CD4-positive, alpha-beta T cell (primary cell): ENCODE measurements around the gene BCAR1. TPM values are rescaled to one million over a fixed set of nuclear protein-coding genes. Genes with fewer than 3 reads are reported as not detected.

Source experiments
- ATAC-seq: fragments of 200-7000 bp; cut with Tn5 transposase; one replicate; pipeline ENCODE4 v1.10.0; 2022; ENCODE audit warnings: mild to moderate bottlenecking; ENCODE audit not compliant: poor library complexity
- CTCF ChIA-PET: fragments of 350-600 bp; sonication (Branson Sonifier 250); formaldehyde crosslinking; loops from one replicate; lab custom pipeline; 2021; ENCODE audit warnings: antibody characterized with exemption, inconsistent platforms; lab: Charles Lee
- POLR2A ChIA-PET: fragments of 350-600 bp; sonication (Branson Sonifier 250); formaldehyde crosslinking; loops from one replicate; lab custom pipeline; 2021; ENCODE audit warnings: antibody characterized with exemption, inconsistent platforms; lab: Charles Lee
- DNase-seq, 14 experiments: peaks; one replicate each; pipeline ENCODE4 v3.0.0-alpha.2; 2013 to 2020; ENCODE audit warnings: mixed read lengths in 2 of 14
- H3K27ac ChIP-seq, 2 donors: one replicate each; pipeline versions ENCODE4 v1.5.1 to v1.7.0; 2013; ENCODE audit warnings: low read length in 2 of 2, low read depth in 1 of 2, mild to moderate bottlenecking in 1 of 2
- H3K27me3 ChIP-seq, 2 experiments: 1 replicate in 1 of 2; 2 replicates in 1 of 2; pipeline versions ENCODE4 v1.6.1 to v1.7.0; 2013; ENCODE audit warnings: low read length in 2 of 2, control low read depth in 1 of 2, mild to moderate bottlenecking in 1 of 2, moderate library complexity in 1 of 2; ENCODE audit not compliant: insufficient read depth in 2 of 2, control insufficient read depth in 1 of 2
- H3K36me3 ChIP-seq: one replicate; pipeline ENCODE4 v1.6.1; 2013; ENCODE audit warnings: low read length, control low read depth; ENCODE audit not compliant: insufficient read depth
- H3K4me1 ChIP-seq: one replicate; pipeline ENCODE4 v1.6.1; 2013; ENCODE audit warnings: low read length, control low read depth; ENCODE audit not compliant: insufficient read depth
- H3K4me3 ChIP-seq: one replicate; pipeline ENCODE4 v1.5.1; 2013; ENCODE audit warnings: mild to moderate bottlenecking, low read length, moderate library complexity
- H3K9me3 ChIP-seq, 2 experiments: 1 replicate in 1 of 2; 2 replicates in 1 of 2; pipeline versions ENCODE4 v1.6.1 to v1.7.0; 2013; ENCODE audit warnings: low read length in 2 of 2, mild to moderate bottlenecking in 2 of 2, control low read depth in 1 of 2, moderate library complexity in 1 of 2; ENCODE audit not compliant: control insufficient read depth in 1 of 2, insufficient read depth in 1 of 2
- H3K27ac Mint-ChIP-seq: one replicate; pipeline ENCODE4 v1.8.0; 2020; ENCODE audit warnings: mixed read lengths
- H3K27me3 Mint-ChIP-seq: one replicate; pipeline ENCODE4 v1.8.0; 2021; ENCODE audit warnings: mixed read lengths
- H3K36me3 Mint-ChIP-seq: one replicate; pipeline ENCODE4 v1.8.0; 2021; ENCODE audit warnings: low read depth, mixed read lengths
- H3K4me1 Mint-ChIP-seq: one replicate; pipeline ENCODE4 v1.8.0; 2021; ENCODE audit warnings: low read depth, mixed read lengths
- H3K4me3 Mint-ChIP-seq: one replicate; pipeline ENCODE4 v1.8.0; 2020; ENCODE audit warnings: mild to moderate bottlenecking, mixed read lengths
- H3K9me3 Mint-ChIP-seq: one replicate; pipeline ENCODE4 v1.8.0; 2020; ENCODE audit warnings: mixed read lengths
- intact Hi-C, 2 experiments: fragments of 100-400 bp; cut with DNase I in 1 of 2; cut with micrococcal nuclease in 1 of 2; formaldehyde crosslinking; loops; one replicate each; pipeline versions ENCODE4 v1.15.1 to v1.9.0; 2023 to 2025; cut with DNase I, micrococcal nuclease
- total RNA-seq, 174 experiments: library from RNA in 2 of 174; stranded (reverse) in 2 of 174; gene quantifications; one replicate each; pipeline ENCODE4 v1.2.3 and lab custom pipeline; 2021 to 2026
- TF ChIP-seq, protein P1 (sequence below): fragments of 200-600 bp; IDR thresholded peaks from one replicate; pipeline ENCODE4 v1.8.0; 2022; ENCODE audit warnings: antibody characterized with exemption, mild to moderate bottlenecking

The BCAR1 gene
- total RNA-seq, 2 experiments from 2014 or later: 0.08 to 0.17 TPM

GRCh38 chr16:75208861-75209505, 42.4 kb downstream of the BCAR1 start:
- Histone ChIP-seq H3K36me3 (no peaks in the 10 kb centered on the region), H3K27me3 (no peaks in the 10 kb centered on the region), H3K9me3 (no peaks in the 10 kb centered on the region), H3K4me3 (no peak overlapping the region), H3K4me1 (no peaks in the 10 kb centered on the region), H3K27ac (no peak overlapping the region)
- DNase-seq: no peak
- Mint-ChIP-seq H3K27ac (no peak overlapping the region), H3K9me3 (no peaks in the 10 kb centered on the region), H3K27me3 (no peaks in the 10 kb centered on the region), H3K4me3 (no peak overlapping the region), H3K4me1 (no peaks in the 10 kb centered on the region), H3K36me3 (no peaks in the 10 kb centered on the region)
- intact Hi-C loops: no loop called here
- CTCF ChIA-PET: no interaction called here
- ATAC-seq: no peak
- POLR2A ChIA-PET: no interaction called here
- TF ChIP-seq, protein P1, sequence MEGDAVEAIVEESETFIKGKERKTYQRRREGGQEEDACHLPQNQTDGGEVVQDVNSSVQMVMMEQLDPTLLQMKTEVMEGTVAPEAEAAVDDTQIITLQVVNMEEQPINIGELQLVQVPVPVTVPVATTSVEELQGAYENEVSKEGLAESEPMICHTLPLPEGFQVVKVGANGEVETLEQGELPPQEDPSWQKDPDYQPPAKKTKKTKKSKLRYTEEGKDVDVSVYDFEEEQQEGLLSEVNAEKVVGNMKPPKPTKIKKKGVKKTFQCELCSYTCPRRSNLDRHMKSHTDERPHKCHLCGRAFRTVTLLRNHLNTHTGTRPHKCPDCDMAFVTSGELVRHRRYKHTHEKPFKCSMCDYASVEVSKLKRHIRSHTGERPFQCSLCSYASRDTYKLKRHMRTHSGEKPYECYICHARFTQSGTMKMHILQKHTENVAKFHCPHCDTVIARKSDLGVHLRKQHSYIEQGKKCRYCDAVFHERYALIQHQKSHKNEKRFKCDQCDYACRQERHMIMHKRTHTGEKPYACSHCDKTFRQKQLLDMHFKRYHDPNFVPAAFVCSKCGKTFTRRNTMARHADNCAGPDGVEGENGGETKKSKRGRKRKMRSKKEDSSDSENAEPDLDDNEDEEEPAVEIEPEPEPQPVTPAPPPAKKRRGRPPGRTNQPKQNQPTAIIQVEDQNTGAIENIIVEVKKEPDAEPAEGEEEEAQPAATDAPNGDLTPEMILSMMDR: no peak

- Histone ChIP-seq H3K27me3 (no peaks in the 10 kb centered on the region), H3K4me1 (no peaks in the 10 kb centered on the region), H3K4me3 (no peak overlapping the region), H3K36me3 (no peaks in the 10 kb centered on the region), H3K9me3 (no peaks in the 10 kb centered on the region), H3K27ac (no peak overlapping the region)
- Mint-ChIP-seq H3K4me1 (no peaks in the 10 kb centered on the region), H3K9me3 (no peaks in the 10 kb centered on the region), H3K36me3 (no peaks in the 10 kb centered on the region), H3K27me3 (no peaks in the 10 kb centered on the region), H3K27ac (no peak overlapping the region), H3K4me3 (no peak overlapping the region)
- TF ChIP-seq, protein P1: no peak
- intact Hi-C loops: no loop called here
- POLR2A ChIA-PET: no interaction called here
- ATAC-seq: no peak
- CTCF ChIA-PET: no interaction called here
- DNase-seq: no peak
Observed at GRCh38 chr16:75208242-75208825, 43.1 kb downstream of the BCAR1 start.

DNA sequence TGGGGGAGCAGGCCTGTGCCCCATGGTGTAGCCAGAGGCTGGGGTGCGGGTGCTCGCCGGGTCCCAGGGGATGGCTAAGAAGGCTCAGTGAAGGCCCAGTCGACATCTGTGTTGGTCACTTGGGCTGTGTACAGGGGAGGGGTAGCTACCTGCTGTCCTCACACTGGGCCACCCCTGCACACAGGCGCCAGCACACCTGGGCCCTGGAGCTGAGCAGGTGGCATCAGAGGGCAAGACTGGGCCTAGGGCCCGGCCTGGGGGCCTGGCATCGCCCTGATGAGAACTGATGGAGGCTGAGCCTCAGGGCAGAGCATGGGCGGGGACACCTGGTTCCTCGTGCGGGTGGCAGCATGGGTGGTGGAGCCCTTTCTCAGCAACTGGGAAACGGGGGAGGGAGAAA, 43.6 kb downstream of the BCAR1 start:
- intact Hi-C loops: loop anchor here in 1 of 2 experiments (2.0 kb wide), 1 partner anchor 19 kb away; no protein-coding TSS in a partner anchor
- ChIA-PET CTCF (no interaction called here), POLR2A (no interaction called here)
- H3K36me3 Mint-ChIP-seq: no peaks in the 10 kb centered on the region
- Histone ChIP-seq H3K4me1 (no peaks in the 10 kb centered on the region), H3K9me3 (no peaks in the 10 kb centered on the region), H3K4me3 (no peak overlapping the region), H3K36me3 (no peaks in the 10 kb centered on the region), H3K27ac (no peak overlapping the region), H3K27me3 (no peaks in the 10 kb centered on the region)
- DNase-seq (no peak), ATAC-seq (no peak)
- no peaks in the 10 kb centered on the region for H3K9me3 Mint-ChIP-seq
- TF ChIP-seq, protein P1: no peak
- H3K27ac Mint-ChIP-seq: no peak overlapping the region
- H3K4me3 Mint-ChIP-seq: no peak overlapping the region
- H3K4me1 Mint-ChIP-seq: peaks cover under 1% of the 10 kb centered on the region
- H3K27me3 Mint-ChIP-seq: no peaks in the 10 kb centered on the region
